HEK293 (cell line): Measurements from ENCODE around the gene HNF1B.

Source experiments
- CTCF ChIA-PET: fragments of 350-600 bp; formaldehyde crosslinking; extraction: SDS; loops from one replicate; lab custom pipeline; 2021; ENCODE audit warnings: antibody characterized with exemption; lab: Yijun Ruan, JAX
- POLR2A ChIA-PET: fragments of 300-600 bp; formaldehyde crosslinking; extraction: SDS; loops from one replicate; lab custom pipeline; 2020; ENCODE audit warnings: antibody characterized with exemption, inconsistent platforms; lab: Yijun Ruan, JAX
- H3K27ac ChIP-seq: fragments of 200-500 bp; sonication (Bioruptor generic); 2 replicates; pipeline ENCODE4 v1.5.1; 2014; ENCODE audit warnings: low read depth, low read length, control low read depth, inconsistent platforms; ENCODE audit errors: extremely low read depth
- H3K36me3 ChIP-seq, 2 experiments: fragments of 200-500 bp in 1 of 2; sonication (Bioruptor generic) in 1 of 2; 1 replicate in 1 of 2; 2 replicates in 1 of 2; pipeline ENCODE4 v1.5.1; 2014 to 2017; ENCODE audit warnings: inconsistent platforms in 2 of 2, low read length in 2 of 2; ENCODE audit not compliant: control insufficient read depth in 2 of 2, insufficient read depth in 1 of 2
- H3K4me1 ChIP-seq: fragments of 200-500 bp; sonication (Bioruptor generic); 2 replicates; pipeline ENCODE4 v1.5.1; 2014; ENCODE audit warnings: mild to moderate bottlenecking, low read length, inconsistent platforms; ENCODE audit not compliant: control insufficient read depth, insufficient read depth
- H3K4me3 ChIP-seq: 2 replicates; pipeline ENCODE4 v1.5.1; 2011; ENCODE audit warnings: low read depth, mild to moderate bottlenecking, control low read depth, low read length, moderate library complexity
- H3K9me3 ChIP-seq: fragments of 200-500 bp; sonication (Bioruptor generic); 2 replicates; pipeline ENCODE4 v1.5.1; 2014; ENCODE audit warnings: low read depth, low read length, inconsistent platforms; ENCODE audit not compliant: control insufficient read depth, insufficient read depth
- BCL11A ChIP-seq: fragments of 450-650 bp; formaldehyde crosslinking; IDR thresholded peaks from 2 replicates; pipeline ENCODE4 v1.5.1; 2016; ENCODE audit warnings: low read depth, missing biosample characterization, missing genetic modification characterization
- GLIS1 ChIP-seq: fragments of 450-650 bp; formaldehyde crosslinking; IDR thresholded peaks from 2 replicates; pipeline ENCODE4 v1.5.1; 2016; ENCODE audit warnings: missing biosample characterization, missing genetic modification characterization
- GLIS2 ChIP-seq: fragments of 450-650 bp; formaldehyde crosslinking; IDR thresholded peaks from 2 replicates; pipeline ENCODE4 v1.5.1; 2016; ENCODE audit warnings: missing biosample characterization, missing genetic modification characterization
- KLF16 ChIP-seq: fragments of 450-650 bp; formaldehyde crosslinking; IDR thresholded peaks from 2 replicates; pipeline ENCODE4 v1.5.1; 2017; ENCODE audit warnings: missing biosample characterization, missing genetic modification characterization
- OSR2 ChIP-seq: fragments of 450-650 bp; formaldehyde crosslinking; IDR thresholded peaks from 2 replicates; pipeline ENCODE4 v1.5.1; 2016; ENCODE audit warnings: missing biosample characterization, missing genetic modification characterization
- SP7 ChIP-seq: fragments of 450-650 bp; formaldehyde crosslinking; IDR thresholded peaks from 2 replicates; pipeline ENCODE4 v1.5.1; 2016; ENCODE audit warnings: missing biosample characterization, missing genetic modification characterization
- ZBTB48 ChIP-seq: fragments of 450-650 bp; formaldehyde crosslinking; IDR thresholded peaks from 2 replicates; pipeline ENCODE4 v1.5.1; 2016; ENCODE audit warnings: missing biosample characterization, missing genetic modification characterization
- ZNF292 ChIP-seq: fragments of 450-650 bp; formaldehyde crosslinking; IDR thresholded peaks from 2 replicates; pipeline ENCODE4 v1.5.1; 2016; ENCODE audit warnings: low read depth, missing biosample characterization, missing genetic modification characterization, borderline replicate concordance
- ZNF335 ChIP-seq: fragments of 450-650 bp; formaldehyde crosslinking; conservative IDR thresholded peaks from 2 replicates; pipeline ENCODE4 v1.5.1; 2016; ENCODE audit warnings: missing biosample characterization, missing genetic modification characterization
- ZNF341 ChIP-seq: fragments of 450-650 bp; formaldehyde crosslinking; IDR thresholded peaks from 2 replicates; pipeline ENCODE4; 2016; ENCODE audit warnings: low read depth, missing biosample characterization, missing genetic modification characterization
- ZNF416 ChIP-seq: fragments of 450-650 bp; formaldehyde crosslinking; IDR thresholded peaks from 2 replicates; pipeline ENCODE4 v1.5.1; 2016; ENCODE audit warnings: missing biosample characterization, missing genetic modification characterization
- ZNF558 ChIP-seq: fragments of 450-650 bp; formaldehyde crosslinking; IDR thresholded peaks from 2 replicates; pipeline ENCODE4 v1.5.1; 2016; ENCODE audit warnings: missing biosample characterization, missing genetic modification characterization
- ZNF560 ChIP-seq: fragments of 450-650 bp; formaldehyde crosslinking; IDR thresholded peaks from 2 replicates; pipeline ENCODE4 v1.5.1; 2017; ENCODE audit warnings: missing biosample characterization, missing genetic modification characterization, borderline replicate concordance
- ZNF596 ChIP-seq: fragments of 450-650 bp; IDR thresholded peaks from 2 replicates; pipeline ENCODE4 v1.5.0; 2018; ENCODE audit warnings: missing biosample characterization, mild to moderate bottlenecking, missing genetic modification characterization, moderate library complexity
- ZNF610 ChIP-seq: fragments of 450-650 bp; formaldehyde crosslinking; IDR thresholded peaks from 2 replicates; pipeline ENCODE4 v1.5.1; 2016; ENCODE audit warnings: missing biosample characterization, missing genetic modification characterization, borderline replicate concordance
- ZNF623 ChIP-seq: fragments of 450-650 bp; formaldehyde crosslinking; IDR thresholded peaks from 2 replicates; pipeline ENCODE4 v1.5.1; 2016; ENCODE audit warnings: missing biosample characterization, missing genetic modification characterization
- ZNF654 ChIP-seq: fragments of 450-650 bp; formaldehyde crosslinking; IDR thresholded peaks from 2 replicates; pipeline ENCODE4 v1.5.1; 2016; ENCODE audit warnings: low read depth, missing biosample characterization, missing genetic modification characterization
- ZNF658 ChIP-seq: fragments of 450-650 bp; formaldehyde crosslinking; IDR thresholded peaks from 2 replicates; pipeline ENCODE4; 2016; ENCODE audit warnings: missing biosample characterization, missing genetic modification characterization
- ZSCAN30 ChIP-seq: fragments of 450-650 bp; IDR thresholded peaks from 2 replicates; pipeline ENCODE4 v1.5.1; 2018; ENCODE audit warnings: missing biosample characterization, mild to moderate bottlenecking, missing genetic modification characterization, moderate library complexity
- TF ChIP-seq, protein P1 (sequence below): fragments of 450-650 bp; formaldehyde crosslinking; IDR thresholded peaks from 2 replicates; pipeline ENCODE4 v1.5.1; 2016; ENCODE audit warnings: missing biosample characterization, missing genetic modification characterization
- TF ChIP-seq, protein P2 (sequence below): fragments of 450-650 bp; formaldehyde crosslinking; IDR thresholded peaks from 2 replicates; pipeline ENCODE4 v1.5.1; 2016; ENCODE audit warnings: missing biosample characterization, missing genetic modification characterization
- TF ChIP-seq, protein P3 (sequence below): fragments of 450-650 bp; formaldehyde crosslinking; IDR thresholded peaks from 2 replicates; pipeline ENCODE4 v1.5.1; 2016; ENCODE audit warnings: missing biosample characterization, missing genetic modification characterization

Gene HNF1B

DNA sequence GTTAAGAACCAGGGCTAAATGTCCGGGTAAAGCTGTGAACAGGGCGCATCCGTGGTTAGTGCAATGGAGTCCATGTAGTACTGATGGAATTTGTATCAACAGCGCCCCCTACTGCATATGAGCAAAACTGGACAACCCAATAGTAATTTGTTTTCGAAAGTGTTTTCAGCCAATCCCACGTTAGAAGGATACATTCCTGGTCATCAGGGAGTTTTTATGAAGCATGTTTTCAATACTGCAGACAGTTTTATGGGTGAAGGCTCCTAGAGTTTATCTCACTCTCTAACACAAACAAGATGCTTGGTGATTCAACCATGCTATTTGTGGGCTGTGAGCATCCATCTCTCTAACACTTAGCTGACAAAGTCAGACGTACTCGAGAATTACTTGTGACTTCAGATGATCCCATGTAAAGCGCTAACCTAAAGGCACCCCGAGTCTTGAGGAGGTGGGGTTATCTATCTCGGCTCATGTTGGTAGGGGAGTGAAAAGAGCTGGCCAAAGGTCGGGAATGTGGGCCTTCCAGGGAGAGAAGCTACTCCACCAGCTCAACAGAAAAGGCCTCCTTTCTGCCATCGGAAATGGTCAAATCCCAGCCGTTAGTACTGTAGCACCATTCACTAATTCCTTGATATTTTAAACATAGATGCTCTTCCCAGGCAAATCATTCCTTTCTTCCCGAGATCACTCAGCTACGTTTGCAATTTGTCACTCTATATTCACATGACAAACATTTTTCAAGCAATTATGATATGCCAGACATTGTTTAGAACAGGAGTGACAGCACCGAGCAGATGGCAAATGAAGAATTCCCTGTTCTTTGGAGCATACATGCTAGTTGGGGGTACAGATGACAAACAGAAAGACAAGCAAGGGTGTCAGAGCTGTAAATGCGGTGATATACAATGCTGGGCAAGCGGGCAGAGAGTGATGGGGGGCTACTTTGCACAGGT is 46.9 kb upstream of the HNF1B start:
- Histone ChIP-seq H3K9me3 (no peaks in the 10 kb centered on the region), H3K4me3 (no peak overlapping the region), H3K36me3 (no peaks in the 10 kb centered on the region), H3K27ac (no peak overlapping the region), H3K4me1 (no peaks in the 10 kb centered on the region)
- ChIA-PET POLR2A (interaction anchor here (0.5 to 0.6 kb wide), 2 partner anchors 13 to 433 kb away, joined by 3 to 5 read pairs; no protein-coding TSS in a partner anchor), CTCF (interaction anchor here (0.6 to 2.7 kb wide), 35 partner anchors 9 to 1950 kb away, joined by 3 to 18 read pairs (median 4); partner anchors contain the start of gene DDX52)
- TF ChIP-seq BCL11A: no peak
- TF ChIP-seq, protein P1, sequence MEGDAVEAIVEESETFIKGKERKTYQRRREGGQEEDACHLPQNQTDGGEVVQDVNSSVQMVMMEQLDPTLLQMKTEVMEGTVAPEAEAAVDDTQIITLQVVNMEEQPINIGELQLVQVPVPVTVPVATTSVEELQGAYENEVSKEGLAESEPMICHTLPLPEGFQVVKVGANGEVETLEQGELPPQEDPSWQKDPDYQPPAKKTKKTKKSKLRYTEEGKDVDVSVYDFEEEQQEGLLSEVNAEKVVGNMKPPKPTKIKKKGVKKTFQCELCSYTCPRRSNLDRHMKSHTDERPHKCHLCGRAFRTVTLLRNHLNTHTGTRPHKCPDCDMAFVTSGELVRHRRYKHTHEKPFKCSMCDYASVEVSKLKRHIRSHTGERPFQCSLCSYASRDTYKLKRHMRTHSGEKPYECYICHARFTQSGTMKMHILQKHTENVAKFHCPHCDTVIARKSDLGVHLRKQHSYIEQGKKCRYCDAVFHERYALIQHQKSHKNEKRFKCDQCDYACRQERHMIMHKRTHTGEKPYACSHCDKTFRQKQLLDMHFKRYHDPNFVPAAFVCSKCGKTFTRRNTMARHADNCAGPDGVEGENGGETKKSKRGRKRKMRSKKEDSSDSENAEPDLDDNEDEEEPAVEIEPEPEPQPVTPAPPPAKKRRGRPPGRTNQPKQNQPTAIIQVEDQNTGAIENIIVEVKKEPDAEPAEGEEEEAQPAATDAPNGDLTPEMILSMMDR (tag by site-specific recombination): 0 out of 2 replicates have a peak, but pooled peaks have one; percentile 37
- no peak for TF ChIP-seq ZNF610
- no peak for TF ChIP-seq ZNF416 (tag by site-specific recombination)
- no peak for TF ChIP-seq OSR2
- peak; percentile 53 for TF ChIP-seq ZNF654

DNA sequence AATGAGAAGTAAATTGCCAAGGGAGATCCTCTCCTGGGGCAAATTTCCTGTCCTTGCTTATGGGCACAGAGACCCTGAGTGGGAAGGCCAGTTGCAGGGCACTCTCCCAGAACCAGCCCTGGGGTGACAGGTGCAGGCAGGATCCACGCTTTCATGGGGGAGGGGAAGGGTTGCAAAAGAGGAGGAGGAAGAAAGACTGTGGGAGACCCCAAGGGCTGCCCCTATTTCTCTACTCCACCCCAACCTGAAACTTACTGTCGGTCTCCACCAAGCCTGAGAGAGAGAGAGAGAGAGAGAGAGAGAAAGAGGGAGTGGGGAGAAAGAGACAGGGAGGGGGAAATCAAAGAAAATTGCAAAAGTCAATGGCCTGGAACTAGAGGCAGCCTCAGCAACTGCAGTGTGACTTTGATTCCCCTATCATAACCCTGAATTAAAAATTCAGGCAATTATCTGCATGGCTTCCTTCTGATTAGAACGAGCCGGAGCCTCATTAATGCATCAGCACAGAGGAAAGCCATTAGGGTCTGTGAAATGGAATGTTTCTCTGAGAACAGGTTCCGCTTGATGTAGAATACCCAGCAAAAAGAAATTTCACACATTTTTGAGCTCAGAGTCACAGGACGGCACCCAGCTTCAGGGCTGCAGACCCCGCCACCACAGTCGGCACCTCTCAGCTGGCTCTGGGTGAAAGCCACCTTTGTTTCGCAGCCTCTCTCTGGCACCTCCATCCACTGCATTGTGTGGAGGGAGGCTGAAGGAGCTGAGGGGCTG is 45.1 kb upstream of the HNF1B start:
- Histone ChIP-seq H3K4me3 (no peak overlapping the region), H3K27ac (no peak overlapping the region), H3K4me1 (no peaks in the 10 kb centered on the region), H3K9me3 (no peaks in the 10 kb centered on the region), H3K36me3 (no peaks in the 10 kb centered on the region)
- TF ChIP-seq ZNF596 (tag by site-specific recombination): peak; percentile 62
- TF ChIP-seq, protein P2, sequence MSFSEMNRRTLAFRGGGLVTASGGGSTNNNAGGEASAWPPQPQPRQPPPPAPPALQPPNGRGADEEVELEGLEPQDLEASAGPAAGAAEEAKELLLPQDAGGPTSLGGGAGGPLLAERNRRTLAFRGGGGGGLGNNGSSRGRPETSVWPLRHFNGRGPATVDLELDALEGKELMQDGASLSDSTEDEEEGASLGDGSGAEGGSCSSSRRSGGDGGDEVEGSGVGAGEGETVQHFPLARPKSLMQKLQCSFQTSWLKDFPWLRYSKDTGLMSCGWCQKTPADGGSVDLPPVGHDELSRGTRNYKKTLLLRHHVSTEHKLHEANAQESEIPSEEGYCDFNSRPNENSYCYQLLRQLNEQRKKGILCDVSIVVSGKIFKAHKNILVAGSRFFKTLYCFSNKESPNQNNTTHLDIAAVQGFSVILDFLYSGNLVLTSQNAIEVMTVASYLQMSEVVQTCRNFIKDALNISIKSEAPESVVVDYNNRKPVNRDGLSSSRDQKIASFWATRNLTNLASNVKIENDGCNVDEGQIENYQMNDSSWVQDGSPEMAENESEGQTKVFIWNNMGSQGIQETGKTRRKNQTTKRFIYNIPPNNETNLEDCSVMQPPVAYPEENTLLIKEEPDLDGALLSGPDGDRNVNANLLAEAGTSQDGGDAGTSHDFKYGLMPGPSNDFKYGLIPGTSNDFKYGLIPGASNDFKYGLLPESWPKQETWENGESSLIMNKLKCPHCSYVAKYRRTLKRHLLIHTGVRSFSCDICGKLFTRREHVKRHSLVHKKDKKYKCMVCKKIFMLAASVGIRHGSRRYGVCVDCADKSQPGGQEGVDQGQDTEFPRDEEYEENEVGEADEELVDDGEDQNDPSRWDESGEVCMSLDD (tag by site-specific recombination): no peak
- ChIA-PET CTCF (interaction anchor here (0.6 to 2.7 kb wide), 10 partner anchors 7 to 543 kb away, joined by 3 to 18 read pairs (median 3); no protein-coding TSS in a partner anchor), POLR2A (no interaction called here)

DNA sequence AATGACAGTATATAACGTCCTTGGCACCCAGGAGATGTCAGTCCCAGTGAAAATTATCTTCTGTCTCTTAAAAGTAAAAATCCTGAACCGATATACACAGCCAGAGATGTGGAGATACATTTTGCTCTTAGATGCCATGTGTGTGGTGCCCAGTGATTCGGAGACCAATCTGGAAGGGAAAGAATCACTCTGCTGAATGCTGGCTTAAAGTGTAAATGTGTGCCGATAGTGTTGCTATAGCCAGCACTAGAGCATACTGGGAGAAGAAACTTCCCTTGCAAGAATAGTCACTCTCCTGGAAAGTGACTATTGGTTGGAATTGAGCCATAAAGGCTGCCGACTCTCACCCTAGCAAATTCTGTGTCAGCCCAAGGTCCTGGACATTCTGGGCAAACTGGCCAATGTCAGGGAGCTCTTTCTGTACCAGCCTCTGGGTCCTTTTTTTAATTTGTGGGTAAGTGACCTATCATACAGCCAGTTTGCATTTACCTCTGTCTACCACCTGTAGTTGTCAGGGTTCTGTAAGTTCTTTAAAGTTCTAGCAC is 44.2 kb upstream of the HNF1B start:
- Histone ChIP-seq H3K9me3 (no peaks in the 10 kb centered on the region), H3K4me3 (no peak overlapping the region), H3K4me1 (no peaks in the 10 kb centered on the region), H3K36me3 (no peaks in the 10 kb centered on the region), H3K27ac (no peak overlapping the region)
- ChIA-PET POLR2A (no interaction called here), CTCF (interaction anchor here (0.6 to 0.7 kb wide), 3 partner anchors 102 to 544 kb away, joined by 3 to 4 read pairs (median 3); no protein-coding TSS in a partner anchor)
- TF ChIP-seq KLF16: no peak
- no peak for TF ChIP-seq ZNF335 (tag by site-specific recombination)
- no peak for TF ChIP-seq ZNF292 (tag by site-specific recombination)
- TF ChIP-seq ZNF560 (tag by site-specific recombination): no peak
- TF ChIP-seq GLIS1: no peak
- TF ChIP-seq ZNF341 (tag by site-specific recombination): no peak
- no peak for TF ChIP-seq GLIS2 (tag by site-specific recombination)
- TF ChIP-seq ZBTB48 (tag by site-specific recombination): no peak
- TF ChIP-seq ZNF623 (tag by site-specific recombination): no peak
- TF ChIP-seq ZNF558 (tag by site-specific recombination): no peak
- no peak for TF ChIP-seq ZSCAN30
- TF ChIP-seq, protein P3, sequence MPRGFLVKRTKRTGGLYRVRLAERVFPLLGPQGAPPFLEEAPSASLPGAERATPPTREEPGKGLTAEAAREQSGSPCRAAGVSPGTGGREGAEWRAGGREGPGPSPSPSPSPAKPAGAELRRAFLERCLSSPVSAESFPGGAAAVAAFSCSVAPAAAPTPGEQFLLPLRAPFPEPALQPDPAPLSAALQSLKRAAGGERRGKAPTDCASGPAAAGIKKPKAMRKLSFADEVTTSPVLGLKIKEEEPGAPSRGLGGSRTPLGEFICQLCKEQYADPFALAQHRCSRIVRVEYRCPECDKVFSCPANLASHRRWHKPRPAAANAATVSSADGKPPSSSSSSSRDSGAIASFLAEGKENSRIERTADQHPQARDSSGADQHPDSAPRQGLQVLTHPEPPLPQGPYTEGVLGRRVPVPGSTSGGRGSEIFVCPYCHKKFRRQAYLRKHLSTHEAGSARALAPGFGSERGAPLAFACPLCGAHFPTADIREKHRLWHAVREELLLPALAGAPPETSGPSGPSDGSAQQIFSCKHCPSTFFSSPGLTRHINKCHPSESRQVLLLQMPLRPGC (tag by site-specific recombination): no peak
- no peak for TF ChIP-seq ZNF658
- no peak for TF ChIP-seq SP7 (tag by site-specific recombination)
